Fibroblast of upper back skin (primary cell): Measurements from ENCODE around the gene DGKI.

Experiments
- DNase-seq: peaks from one replicate; pipeline ENCODE4 v3.0.0-alpha.2; 2013

Gene DGKI

GRCh38 chr7:137685433-137686164 lies 161.2 kb downstream of the DGKI start:
- peak; percentile 23 for DNase-seq

GRCh38 chr7:137684776-137685175 lies 162.0 kb downstream of the DGKI start:
- DNase-seq: no peak

- DNase-seq: no peak
These were observed 162.5 kb downstream of the DGKI start for GRCh38 chr7:137684316-137684715.

- peak; percentile 89 for DNase-seq
These were observed 164.2 kb downstream of the DGKI start for GRCh38 chr7:137682596-137682995.

- DNase-seq: peak; percentile 92
These were observed 164.9 kb downstream of the DGKI start for GRCh38 chr7:137681657-137682562.

- no peak for DNase-seq
These were observed 172.0 kb downstream of the DGKI start for GRCh38 chr7:137674551-137675409.

GRCh38 chr7:137674048-137674447 lies 172.7 kb downstream of the DGKI start:
- no peak for DNase-seq

GRCh38 chr7:137671920-137672319 lies 174.9 kb downstream of the DGKI start:
- DNase-seq: no peak

GRCh38 chr7:137670222-137671064 lies 176.3 kb downstream of the DGKI start:
- DNase-seq: peak; percentile 40

- DNase-seq: peak; percentile 41
These were observed 177.1 kb downstream of the DGKI start for GRCh38 chr7:137669706-137670105.

- DNase-seq: no peak
These were observed 178.4 kb downstream of the DGKI start for GRCh38 chr7:137668404-137668803.

- DNase-seq: peak; percentile 83
These were observed 179.0 kb downstream of the DGKI start for GRCh38 chr7:137667633-137668387.

GRCh38 chr7:137664846-137665245 lies 181.9 kb downstream of the DGKI start:
- no peak for DNase-seq

GRCh38 chr7:137661634-137662033 lies 185.1 kb downstream of the DGKI start:
- no peak for DNase-seq

- no peak for DNase-seq
These were observed 188.4 kb downstream of the DGKI start for GRCh38 chr7:137658190-137658900.

GRCh38 chr7:137657476-137658189 lies 189.1 kb downstream of the DGKI start:
- no peak for DNase-seq

- DNase-seq: no peak
These were observed 189.9 kb downstream of the DGKI start for GRCh38 chr7:137656850-137657232.

GRCh38 chr7:137656227-137656849 lies 190.4 kb downstream of the DGKI start:
- DNase-seq: peak; percentile 75

- no peak for DNase-seq
These were observed 191.0 kb downstream of the DGKI start for GRCh38 chr7:137655804-137656203.
